Caco-2 (cell line): ENCODE data around the gene EDN2. TPM values are rescaled to one million over a fixed set of nuclear protein-coding genes. Genes with fewer than 3 reads are reported as not detected.

Source experiments
- BruUV-seq: library from RNA; stranded (reverse); fragments of 400-500 nt; replicated peaks from 2 replicates; lab custom pipeline; 2021; lab: Mats Ljungman, UMichigan
- CTCF ChIA-PET: fragments of 300-600 bp; sonication (Branson Sonifier 250); formaldehyde crosslinking; loops from one replicate; lab custom pipeline; 2022; ENCODE audit warnings: antibody characterized with exemption; lab: Charles Lee
- POLR2A ChIA-PET: fragments of 300-600 bp; sonication (Branson Sonifier 250); formaldehyde crosslinking; loops from one replicate; lab custom pipeline; 2022; ENCODE audit warnings: antibody characterized with exemption; lab: Charles Lee
- DNase-seq, 2 experiments: peaks; one replicate each; pipeline versions ENCODE4 v3.0.0 to v3.0.0-alpha.2; 2020 to 2022
- H3K27me3 ChIP-seq: replicated peaks from 2 replicates; pipeline ENCODE4 v1.6.0; 2011; ENCODE audit warnings: low read length; ENCODE audit not compliant: control insufficient read depth, insufficient read depth
- H3K36me3 ChIP-seq: 2 replicates; pipeline ENCODE4 v1.5.1; 2011; ENCODE audit warnings: low read length; ENCODE audit not compliant: control insufficient read depth, insufficient read depth
- H3K4me1 ChIP-seq: fragments of 250-450 bp; sonication (Bioruptor Pico); 2 replicates; pipeline ENCODE4 v1.5.1; 2020; ENCODE audit warnings: mild to moderate bottlenecking
- H3K4me3 ChIP-seq: 2 replicates; pipeline ENCODE4 v1.5.1; 2011; ENCODE audit warnings: low read depth, mild to moderate bottlenecking, control low read depth, low read length
- H3K9me3 ChIP-seq: fragments of 250-450 bp; sonication (Bioruptor Pico); 2 replicates; pipeline ENCODE4 v1.5.1; 2020; ENCODE audit warnings: mild to moderate bottlenecking, moderate library complexity
- H3K27ac Mint-ChIP-seq: one replicate; pipeline ENCODE4 v1.8.0; 2022; ENCODE audit warnings: mixed read lengths; ENCODE audit not compliant: unreplicated experiment
- H3K27me3 Mint-ChIP-seq: one replicate; pipeline ENCODE4 v1.8.0; 2022; ENCODE audit warnings: mixed read lengths; ENCODE audit not compliant: insufficient read depth, unreplicated experiment
- H3K36me3 Mint-ChIP-seq: one replicate; pipeline ENCODE4 v1.8.0; 2022; ENCODE audit warnings: mild to moderate bottlenecking, mixed read lengths; ENCODE audit not compliant: insufficient read depth, unreplicated experiment
- H3K4me1 Mint-ChIP-seq: one replicate; pipeline ENCODE4 v1.8.0; 2022; ENCODE audit warnings: low read depth, mixed read lengths; ENCODE audit not compliant: unreplicated experiment
- H3K4me3 Mint-ChIP-seq: one replicate; pipeline ENCODE4 v1.8.0; 2022; ENCODE audit warnings: mild to moderate bottlenecking, moderate library complexity, mixed read lengths; ENCODE audit not compliant: unreplicated experiment
- H3K9me3 Mint-ChIP-seq: one replicate; pipeline ENCODE4 v1.8.0; 2022; ENCODE audit warnings: mixed read lengths; ENCODE audit not compliant: unreplicated experiment
- CTCF ChIP-seq, 2 experiments: fragments of 200-600 bp in 1 of 2; IDR thresholded peaks; 1 replicate in 1 of 2; 2 replicates in 1 of 2; pipeline versions ENCODE4 v1.5.1 to v1.8.0; 2011 to 2022; ENCODE audit warnings: antibody characterized with exemption in 1 of 2, control low read depth in 1 of 2, inconsistent platforms in 1 of 2, low read depth in 1 of 2, low read length in 1 of 2, mild to moderate bottlenecking in 1 of 2, moderate library complexity in 1 of 2; ENCODE audit not compliant: insufficient read depth in 1 of 2, severe bottlenecking in 1 of 2, unreplicated experiment in 1 of 2
- intact Hi-C: fragments of 100-400 bp; cut with micrococcal nuclease; formaldehyde crosslinking; loops from one replicate; pipeline ENCODE4 v1.10.0; 2022; ENCODE audit not compliant: unreplicated experiment
- total RNA-seq: library from RNA; stranded (reverse); gene quantifications from 2 replicates; pipeline ENCODE4 v1.2.3, GENCODE V29; 2022

The EDN2 gene
- total RNA-seq, 1 experiment from 2014 or later = not detected

- Histone ChIP-seq H3K9me3 (no peaks in the 10 kb centered on the region), H3K4me3 (no peak overlapping the region), H3K4me1 (peaks cover 18% of the 10 kb centered on the region; the same call in 1 of the 2 replicates), H3K27me3 (no peaks in the 10 kb centered on the region), H3K36me3 (no peaks in the 10 kb centered on the region)
- Mint-ChIP-seq H3K27me3 (no peaks in the 10 kb centered on the region), H3K4me3 (no peak overlapping the region), H3K4me1 (peaks cover 11% of the 10 kb centered on the region), H3K36me3 (no peaks in the 10 kb centered on the region), H3K9me3 (no peaks in the 10 kb centered on the region), H3K27ac (no peak overlapping the region)
- no peak for TF ChIP-seq CTCF (IDR thresholded peaks at IDR 0.05; ENCODE audit: insufficient read depth in 1 of 2, low read depth in 1 of 2, low read length in 1 of 2, severe bottlenecking in 1 of 2, unreplicated experiment in 1 of 2)
- ChIA-PET CTCF (interaction anchor here (1.6 kb wide), 1 partner anchor 180 kb away, joined by 4 read pairs; no protein-coding TSS in a partner anchor), POLR2A (no interaction called here)
- DNase-seq = no peak
- intact Hi-C loops = no loop called here
- no TSS peak for BruUV-seq
These were observed 21.8 kb downstream of the EDN2 start for GRCh38 chr1:41462680-41463004.

- H3K4me1 Mint-ChIP-seq = peaks cover 7% of the 10 kb centered on the region
These were observed 22.4 kb downstream of the EDN2 start for GRCh38 chr1:41461790-41462679.

More at GRCh38 chr1:41461790-41462679, 22.4 kb downstream of the EDN2 start:
- no peak overlapping the region for H3K4me3 ChIP-seq
- Mint-ChIP-seq H3K27me3 (no peaks in the 10 kb centered on the region), H3K27ac (no peak overlapping the region), H3K4me3 (no peak overlapping the region), H3K36me3 (no peaks in the 10 kb centered on the region), H3K9me3 (no peaks in the 10 kb centered on the region)
- no peak for DNase-seq
- H3K36me3 ChIP-seq = no peaks in the 10 kb centered on the region
- H3K27me3 ChIP-seq = no peaks in the 10 kb centered on the region
- intact Hi-C loops = no loop called here
- CTCF ChIA-PET = interaction anchor here (1.6 kb wide), 1 partner anchor 179 kb away, joined by 4 read pairs; no protein-coding TSS in a partner anchor
- TF ChIP-seq CTCF (IDR thresholded peaks at IDR 0.05; ENCODE audit: insufficient read depth in 1 of 2, low read depth in 1 of 2, low read length in 1 of 2, severe bottlenecking in 1 of 2, unreplicated experiment in 1 of 2) = no peak
- BruUV-seq = no TSS peak
- H3K4me1 ChIP-seq = peaks cover 13% of the 10 kb centered on the region; the same call in 1 of the 2 replicates
- POLR2A ChIA-PET = no interaction called here
- no peaks in the 10 kb centered on the region for H3K9me3 ChIP-seq
